Measurements from ENCODE around the gene RBM17. TPM values are rescaled to one million over a fixed set of nuclear protein-coding genes. Genes with fewer than 3 reads are reported as not detected.
"Not testable (repeated sequence)": the region's sequence is repeated elsewhere in the genome, so short reads cannot be mapped to it uniquely, and the experiment has no call there.

Gene RBM17
- total RNA-seq: 100 to 1,000 TPM; 156 to 200 TPM

DNA sequence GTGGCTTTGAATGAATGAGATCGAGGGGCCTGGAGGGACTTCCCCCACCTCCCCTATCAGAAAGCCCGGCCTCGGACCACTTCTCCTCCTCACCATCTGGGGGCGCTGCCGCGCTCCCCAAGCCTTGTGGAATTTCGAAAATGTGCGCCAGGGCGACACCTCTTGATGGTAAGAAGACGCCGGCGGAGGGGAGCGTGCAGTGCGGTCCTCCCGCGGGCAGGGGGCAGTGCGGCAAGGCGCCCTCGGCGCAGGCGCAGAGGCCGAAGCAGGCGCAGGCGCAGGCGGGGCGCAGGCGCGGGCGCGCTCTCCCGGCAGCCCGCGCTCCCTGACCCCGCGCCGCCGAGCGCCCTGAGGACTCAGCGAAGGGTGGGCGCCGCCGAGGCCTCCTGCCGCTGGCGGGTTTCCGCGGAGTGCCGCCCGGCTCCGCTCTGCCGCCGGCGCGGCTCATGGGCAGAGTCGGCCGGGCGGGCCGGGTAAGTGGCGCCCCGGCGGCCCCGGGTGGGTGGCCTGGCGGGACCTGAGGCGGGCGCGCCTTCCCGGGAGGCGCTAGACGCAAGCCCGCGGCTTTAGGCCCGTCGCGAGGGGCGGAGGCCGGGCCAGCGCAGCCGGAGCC, at the start of gene RBM17:
TSS of gene RBM17 (plus strand) at position 314 of the 613 bp plus-strand sequence. CDS start 8,032 bp downstream, outside the sequence.
- peaks cover 83% of the 10 kb centered on the region for H3K4me1 Mint-ChIP-seq (ENCODE audit: low read depth)
- no peaks in the 10 kb centered on the region for H3K9me3 Mint-ChIP-seq
- H3K27me3 Mint-ChIP-seq (ENCODE audit: low read depth): no peaks in the 10 kb centered on the region
- peak within 1 kb of the TSS; percentile 75 for H3K27ac Mint-ChIP-seq
- peaks cover 4 to 13% of the 10 kb centered on the region in 2 donors for H3K36me3 Mint-ChIP-seq (ENCODE audit: insufficient read depth in 2 of 2)
- ATAC-seq (replicated peaks in 1 of 2): peak; percentile 77 to 79
- DNase-seq: peak; percentile 95 to 99
- H3K4me3 Mint-ChIP-seq: peak within 1 kb of the TSS; percentile 91 to 92

DNA sequence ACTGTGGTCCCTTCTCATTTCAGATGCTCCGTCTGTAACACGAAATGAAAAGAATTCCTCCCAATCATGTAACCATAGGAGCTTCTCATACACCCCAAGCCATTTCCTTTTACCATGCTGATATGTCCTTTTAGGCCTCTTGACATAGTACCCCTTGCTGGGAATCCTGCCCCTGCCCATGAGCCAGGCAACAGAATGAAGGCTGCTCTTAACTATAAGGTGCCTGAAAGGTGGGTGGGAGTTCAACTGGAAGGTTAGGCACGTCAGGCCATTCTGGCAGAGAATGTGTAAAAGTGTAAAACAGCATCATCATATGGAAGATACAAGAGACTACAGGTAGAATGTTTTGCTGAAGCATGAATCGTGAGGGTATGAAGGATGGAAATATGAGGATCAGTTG, 49.1 kb upstream of the RBM17 start:
- ATAC-seq (replicated peaks in 1 of 2) (no peak), DNase-seq (no peak)
- Mint-ChIP-seq H3K4me3 (peak overlapping the region; percentile 38 to 88), H3K27ac (peak overlapping the region; percentile 99), H3K4me1 (ENCODE audit: low read depth) (peaks cover 97% of the 10 kb centered on the region), H3K9me3 (no peaks in the 10 kb centered on the region), H3K36me3 (ENCODE audit: insufficient read depth in 2 of 2) (peaks cover 28 to 81% of the 10 kb centered on the region in 2 donors), H3K27me3 (ENCODE audit: low read depth) (no peaks in the 10 kb centered on the region)

- H3K9me3 Mint-ChIP-seq: no peaks in the 10 kb centered on the region
- DNase-seq (no peak), ATAC-seq (replicated peaks in 1 of 2) (no peak)
- peaks cover 99% of the 10 kb centered on the region for H3K4me1 Mint-ChIP-seq (ENCODE audit: low read depth)
- H3K4me3 Mint-ChIP-seq: peak overlapping the region in 1 of 2 donors; percentile 88
- H3K27me3 Mint-ChIP-seq (ENCODE audit: low read depth): no peaks in the 10 kb centered on the region
- peak overlapping the region; percentile 99 for H3K27ac Mint-ChIP-seq
- peaks cover 32 to 82% of the 10 kb centered on the region in 2 donors for H3K36me3 Mint-ChIP-seq (ENCODE audit: insufficient read depth in 2 of 2)
Measured at GRCh38 chr10:6040205-6040604, 48.6 kb upstream of the RBM17 start.

- H3K27ac Mint-ChIP-seq: peak overlapping the region; percentile 93
- H3K9me3 Mint-ChIP-seq; H3K27me3 Mint-ChIP-seq (ENCODE audit: low read depth); ATAC-seq (replicated peaks in 1 of 2): not testable (repeated sequence)
- peak overlapping the region; percentile 16 to 61 for H3K4me3 Mint-ChIP-seq
- H3K36me3 Mint-ChIP-seq (ENCODE audit: insufficient read depth in 2 of 2): peaks cover 32 to 74% of the 10 kb centered on the region in 2 donors
- peak in 1 of 2 donors; percentile 0 for DNase-seq
- H3K4me1 Mint-ChIP-seq (ENCODE audit: low read depth): peaks cover 98% of the 10 kb centered on the region
Measured at GRCh38 chr10:6043377-6043776, 45.5 kb upstream of the RBM17 start.

DNA sequence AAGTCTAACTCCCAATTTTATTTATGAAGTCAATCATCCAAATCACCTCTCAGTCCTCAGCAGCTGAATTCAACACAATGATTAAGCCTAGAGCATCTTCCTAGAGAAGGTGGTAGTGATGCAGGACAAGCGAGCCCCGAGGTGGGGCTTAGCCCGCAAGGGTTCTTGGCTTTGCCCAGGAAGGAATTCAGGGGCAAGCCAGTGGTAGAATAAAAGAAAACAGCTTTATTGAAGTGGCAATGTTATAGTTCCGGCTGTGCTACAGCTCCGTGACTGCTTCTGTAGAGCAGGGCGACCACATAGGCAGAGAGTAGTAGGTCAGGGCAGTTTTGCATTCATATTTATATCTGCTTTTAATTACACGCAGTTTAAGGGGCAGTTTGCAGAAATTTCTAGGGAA, 44.8 kb upstream of the RBM17 start:
- DNase-seq: peak in 1 of 2 donors; percentile 0
- Mint-ChIP-seq H3K36me3 (ENCODE audit: insufficient read depth in 2 of 2) (peaks cover 32 to 73% of the 10 kb centered on the region in 2 donors), H3K27me3 (ENCODE audit: low read depth) (no peaks in the 10 kb centered on the region), H3K4me1 (ENCODE audit: low read depth) (peaks cover 98% of the 10 kb centered on the region), H3K9me3 (no peaks in the 10 kb centered on the region), H3K27ac (peak overlapping the region; percentile 99), H3K4me3 (peak overlapping the region; percentile 81 to 94)
- ATAC-seq (replicated peaks in 1 of 2): no peak

DNA sequence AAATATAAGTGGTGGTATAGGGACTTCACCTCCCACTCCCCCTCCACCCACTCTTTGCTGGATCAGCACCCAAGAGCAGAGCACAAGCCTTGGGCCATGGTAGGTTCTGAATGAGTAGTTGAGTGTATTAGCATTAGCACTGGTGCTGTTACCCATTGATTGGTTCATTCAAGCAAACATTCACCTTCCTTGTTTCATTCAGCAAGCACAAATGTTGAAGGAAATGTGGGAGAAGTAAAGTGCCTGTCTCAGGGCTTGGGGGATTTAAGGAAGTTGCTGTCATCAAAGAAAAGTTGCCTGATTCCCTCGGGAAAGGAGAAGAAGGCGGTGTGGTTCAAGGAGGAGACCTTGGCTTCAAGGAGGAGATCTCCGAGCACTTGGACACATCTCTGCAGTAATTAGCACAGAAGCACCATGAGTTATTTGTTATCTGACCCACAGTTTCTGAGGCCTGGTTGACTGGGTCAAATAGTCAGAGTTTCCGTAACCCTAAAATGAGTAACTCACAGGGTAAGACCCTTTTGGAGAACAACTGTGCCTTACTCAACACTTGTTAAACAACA, 44.0 kb upstream of the RBM17 start:
- H3K27ac Mint-ChIP-seq: peak overlapping the region; percentile 99
- H3K36me3 Mint-ChIP-seq (ENCODE audit: insufficient read depth in 2 of 2): peaks cover 30 to 73% of the 10 kb centered on the region in 2 donors
- ATAC-seq (replicated peaks in 1 of 2) (peak; percentile 69 to 70), DNase-seq (peak in 1 of 2 donors; percentile 13)
- H3K4me1 Mint-ChIP-seq (ENCODE audit: low read depth): peaks cover 98% of the 10 kb centered on the region
- no peaks in the 10 kb centered on the region for H3K27me3 Mint-ChIP-seq (ENCODE audit: low read depth)
- H3K4me3 Mint-ChIP-seq: peak overlapping the region; percentile 81 to 94
- no peaks in the 10 kb centered on the region for H3K9me3 Mint-ChIP-seq

GRCh38 chr10:6045314-6045848, 43.5 kb upstream of the RBM17 start:
- peaks cover 98% of the 10 kb centered on the region for H3K4me1 Mint-ChIP-seq (ENCODE audit: low read depth)
- peak; percentile 51 to 54 for DNase-seq
- peak in 1 of 2 donors; percentile 24 for ATAC-seq (replicated peaks in 1 of 2)
- peaks cover 32 to 74% of the 10 kb centered on the region in 2 donors for H3K36me3 Mint-ChIP-seq (ENCODE audit: insufficient read depth in 2 of 2)
- H3K4me3 Mint-ChIP-seq: peak overlapping the region; percentile 81 to 94
- no peaks in the 10 kb centered on the region for H3K27me3 Mint-ChIP-seq (ENCODE audit: low read depth)
- no peaks in the 10 kb centered on the region for H3K9me3 Mint-ChIP-seq
- H3K27ac Mint-ChIP-seq: peak overlapping the region; percentile 99

DNA sequence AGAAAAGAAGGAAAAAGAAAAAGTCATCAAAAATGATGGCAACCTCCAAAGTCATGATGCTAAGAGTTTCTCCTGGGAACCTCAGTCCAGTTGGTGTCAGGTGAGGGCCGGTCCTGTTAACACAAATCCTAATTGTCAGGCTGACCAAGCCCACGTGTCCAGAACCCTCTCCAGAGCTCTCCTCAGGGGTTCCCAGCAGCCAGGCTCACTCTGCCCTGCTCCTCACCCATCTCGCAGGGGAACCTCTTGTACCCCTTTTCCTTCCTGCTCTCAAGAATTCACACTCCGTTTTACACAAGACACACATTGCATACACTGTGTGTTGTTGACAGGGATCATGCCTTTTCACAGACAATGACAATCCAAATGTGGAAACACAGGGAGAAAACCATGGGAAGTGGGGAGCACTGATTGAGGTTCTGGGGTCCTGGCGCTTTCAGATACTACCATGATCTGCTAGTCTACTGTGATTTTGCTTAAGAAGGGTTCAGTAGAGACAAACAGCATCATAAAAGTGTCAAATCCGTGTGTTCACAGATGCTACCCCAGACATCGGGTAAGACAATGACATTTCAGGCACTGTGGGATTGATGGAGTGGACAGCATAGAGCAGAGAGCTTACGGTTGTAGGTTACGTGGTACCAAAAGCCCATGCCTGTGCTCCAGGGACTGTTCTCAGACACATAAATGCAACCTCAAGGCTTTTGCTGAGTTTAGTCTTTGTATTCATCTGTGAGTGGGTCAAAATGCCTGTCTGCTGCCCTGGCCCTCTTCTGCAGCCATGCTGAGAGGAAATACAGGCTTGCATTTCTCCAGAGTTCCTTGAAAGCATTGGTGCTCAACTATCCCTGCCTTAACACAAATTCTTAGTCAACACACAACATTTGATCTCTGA, 42.7 kb upstream of the RBM17 start:
- peaks cover 98% of the 10 kb centered on the region for H3K4me1 Mint-ChIP-seq (ENCODE audit: low read depth)
- no peak for ATAC-seq (replicated peaks in 1 of 2)

DNA sequence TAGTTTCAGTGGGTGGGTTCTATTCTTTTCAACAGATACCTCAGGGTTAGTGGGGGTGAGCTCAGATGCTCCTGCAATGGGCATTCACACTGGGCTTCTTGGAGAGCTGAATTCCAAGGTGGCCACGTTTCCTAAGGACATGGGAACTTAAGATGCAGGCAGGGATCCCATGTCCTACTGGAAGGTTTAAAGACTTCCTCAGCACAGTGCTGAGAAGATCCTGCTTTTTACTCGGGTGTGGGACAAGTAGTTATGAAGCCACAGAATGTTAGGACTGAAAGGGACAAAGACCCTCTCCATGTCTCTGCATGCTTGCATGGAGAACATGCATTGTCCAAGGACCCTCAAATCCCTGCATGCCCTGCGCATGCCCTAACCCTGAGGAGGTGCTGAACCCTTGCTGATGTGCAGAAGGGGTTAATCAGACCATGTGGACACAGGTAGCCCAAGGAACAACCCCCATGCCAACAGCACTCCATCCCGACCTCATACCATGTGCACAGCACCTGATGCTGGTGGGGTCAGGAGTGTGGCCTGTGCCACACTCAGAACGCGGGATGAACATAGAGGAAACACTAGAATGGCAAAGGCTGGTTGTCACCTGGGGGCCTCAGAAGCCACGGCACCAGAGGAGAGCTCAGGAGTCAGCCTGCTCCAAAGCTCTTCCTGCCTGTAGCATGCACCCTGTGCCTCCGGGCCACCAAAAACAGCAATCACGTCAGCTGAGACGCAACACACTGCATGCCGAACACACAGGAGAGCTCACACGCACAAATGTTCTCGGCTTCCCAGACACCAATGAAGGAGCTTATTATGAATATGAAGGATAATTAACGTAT, 41.8 kb upstream of the RBM17 start:
- DNase-seq (peak in 1 of 2 donors; percentile 4), ATAC-seq (replicated peaks in 1 of 2) (no peak)
- Mint-ChIP-seq H3K36me3 (ENCODE audit: insufficient read depth in 2 of 2) (peaks cover 37 to 70% of the 10 kb centered on the region in 2 donors), H3K9me3 (no peaks in the 10 kb centered on the region), H3K4me3 (peak overlapping the region; percentile 81 to 94), H3K27ac (peak overlapping the region; percentile 99), H3K27me3 (ENCODE audit: low read depth) (no peaks in the 10 kb centered on the region), H3K4me1 (ENCODE audit: low read depth) (peaks cover 94% of the 10 kb centered on the region)

More for the DNA sequence above, 42.7 kb upstream of the RBM17 start:
- Mint-ChIP-seq H3K36me3 (ENCODE audit: insufficient read depth in 2 of 2) (peaks cover 36 to 75% of the 10 kb centered on the region in 2 donors), H3K4me3 (peak overlapping the region; percentile 81 to 94), H3K27ac (peak overlapping the region; percentile 99), H3K9me3 (no peaks in the 10 kb centered on the region), H3K27me3 (ENCODE audit: low read depth) (no peaks in the 10 kb centered on the region)
- DNase-seq: peak in 1 of 2 donors; percentile 6

- Mint-ChIP-seq H3K36me3 (ENCODE audit: insufficient read depth in 2 of 2) (peaks cover 43 to 69% of the 10 kb centered on the region in 2 donors), H3K27me3 (ENCODE audit: low read depth) (no peaks in the 10 kb centered on the region), H3K4me1 (ENCODE audit: low read depth) (peaks cover 94% of the 10 kb centered on the region), H3K9me3 (no peaks in the 10 kb centered on the region), H3K4me3 (peak overlapping the region; percentile 79 to 90), H3K27ac (peak overlapping the region; percentile 47)
- DNase-seq (peak in 1 of 2 donors; percentile 11), ATAC-seq (replicated peaks in 1 of 2) (no peak)
Measured at GRCh38 chr10:6047847-6048246, 41.0 kb upstream of the RBM17 start.

- peaks cover 41 to 68% of the 10 kb centered on the region in 2 donors for H3K36me3 Mint-ChIP-seq (ENCODE audit: insufficient read depth in 2 of 2)
Measured at GRCh38 chr10:6048281-6049030, 40.4 kb upstream of the RBM17 start.

More at GRCh38 chr10:6048281-6049030, 40.4 kb upstream of the RBM17 start:
- no peaks in the 10 kb centered on the region for H3K9me3 Mint-ChIP-seq
- no peaks in the 10 kb centered on the region for H3K27me3 Mint-ChIP-seq (ENCODE audit: low read depth)
- ATAC-seq (replicated peaks in 1 of 2) (no peak), DNase-seq (peak in 1 of 2 donors; percentile 1)
- peaks cover 94% of the 10 kb centered on the region for H3K4me1 Mint-ChIP-seq (ENCODE audit: low read depth)
- peak overlapping the region; percentile 88 for H3K27ac Mint-ChIP-seq
- H3K4me3 Mint-ChIP-seq: peak overlapping the region; percentile 79 to 90

Data from activated T-cell treated with anti-CD3 and anti-CD28 coated beads, Interleukin-2, amount 50 U/mL, for 72 hours (primary cell).